Activated CD4-positive, alpha-beta T cell treated with anti-CD3 and anti-CD28 coated beads for 48 hours (primary cell): ENCODE data around the gene HPN.
"Not testable (repeated sequence)": the region's sequence is repeated elsewhere in the genome, so short reads cannot be mapped to it uniquely, and the experiment has no call there.

Experiments
- DNase-seq: peaks from one replicate; pipeline ENCODE4 v3.0.0-alpha.2; 2020

The HPN gene

DNA sequence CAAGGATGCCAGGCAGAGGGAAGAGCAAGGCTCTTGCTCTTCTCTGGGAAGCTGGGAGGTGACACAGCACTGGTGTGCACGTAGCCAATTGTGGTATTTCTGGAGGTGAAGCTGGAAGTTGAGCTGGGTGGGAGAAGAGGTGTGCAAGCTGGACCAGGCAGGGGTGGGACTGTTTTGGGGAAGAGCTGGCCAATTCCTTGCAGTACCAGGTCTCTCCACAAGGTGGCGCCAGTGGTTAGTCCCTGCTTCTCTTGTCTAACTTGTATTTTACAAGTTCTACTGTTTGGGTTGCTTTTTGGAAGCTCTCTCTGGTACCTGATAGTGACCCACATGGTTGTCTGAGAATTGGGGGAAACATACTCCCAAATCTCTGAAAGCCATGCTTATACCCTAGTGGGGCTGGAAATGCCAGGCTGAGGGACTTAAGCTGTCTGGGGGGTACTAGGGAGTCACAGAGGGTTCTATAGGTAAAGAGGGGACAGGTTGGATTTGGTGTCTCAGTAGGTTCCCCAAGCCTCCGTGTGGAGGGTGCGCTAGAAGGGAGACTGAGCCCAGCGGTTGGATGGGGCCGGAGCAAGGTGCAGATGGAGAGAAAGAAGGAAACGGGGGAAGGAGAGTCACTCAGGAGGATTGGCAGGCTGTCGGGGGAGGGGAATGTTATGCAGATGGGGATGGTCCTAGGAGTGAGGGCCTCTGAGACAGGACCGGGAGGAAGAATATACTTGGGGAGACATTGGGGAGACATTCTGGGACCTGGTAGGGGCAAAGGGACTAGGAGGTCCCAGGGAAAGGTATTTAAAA is 3.0 kb downstream of the HPN start:
- peak; percentile 78 for DNase-seq

DNA sequence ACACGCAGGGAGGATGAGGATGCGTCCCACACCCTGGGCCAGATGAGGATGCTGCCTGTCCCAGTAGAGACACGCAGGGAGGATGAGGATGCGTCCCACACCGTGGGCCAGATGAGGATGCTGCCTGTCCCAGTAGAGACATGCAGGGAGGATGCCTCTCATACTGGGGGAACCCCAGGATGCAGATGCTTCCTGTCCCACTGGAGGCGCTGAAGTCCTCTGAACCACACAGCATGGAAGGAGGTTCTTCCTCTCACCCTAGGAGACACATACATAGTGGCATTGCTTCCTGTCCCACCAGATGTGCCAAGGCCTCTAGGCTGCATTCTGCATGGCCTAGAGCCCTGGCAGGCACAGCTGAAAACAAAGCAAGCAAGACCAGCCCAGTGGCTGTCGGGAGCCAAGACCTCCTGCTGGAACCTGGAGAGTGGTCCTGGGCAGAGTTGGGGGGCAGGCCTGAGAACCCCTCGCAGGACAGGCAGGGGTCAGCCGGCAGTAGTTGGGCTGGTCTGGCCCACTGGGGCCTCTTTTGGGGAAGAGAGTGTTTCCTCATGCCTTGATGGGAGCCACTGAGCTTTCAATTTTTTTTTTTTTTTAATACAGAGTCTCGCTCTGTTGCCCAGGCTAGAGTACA is 4.3 kb downstream of the HPN start:
- DNase-seq, result peak; percentile 67

DNA sequence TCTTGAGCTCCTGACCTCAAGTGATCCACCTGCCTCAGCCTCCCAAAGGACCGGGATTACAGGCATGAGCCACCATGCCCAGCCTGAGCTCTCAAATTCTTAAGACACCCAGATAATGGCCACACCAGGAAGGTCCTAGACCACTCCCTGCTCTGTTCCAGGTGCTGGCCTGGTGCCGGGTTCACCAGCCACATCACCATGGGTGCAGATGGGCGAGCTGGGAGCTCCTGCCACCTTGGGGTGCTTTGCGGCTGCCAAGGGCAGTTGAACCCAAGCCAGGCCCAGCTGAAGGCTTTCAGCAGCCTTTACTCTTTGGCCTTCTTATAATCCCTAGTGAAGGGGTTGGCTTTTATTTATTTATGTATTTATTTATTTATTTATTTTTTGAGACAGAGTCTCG is 4.9 kb downstream of the HPN start:
- DNase-seq, result no peak

DNA sequence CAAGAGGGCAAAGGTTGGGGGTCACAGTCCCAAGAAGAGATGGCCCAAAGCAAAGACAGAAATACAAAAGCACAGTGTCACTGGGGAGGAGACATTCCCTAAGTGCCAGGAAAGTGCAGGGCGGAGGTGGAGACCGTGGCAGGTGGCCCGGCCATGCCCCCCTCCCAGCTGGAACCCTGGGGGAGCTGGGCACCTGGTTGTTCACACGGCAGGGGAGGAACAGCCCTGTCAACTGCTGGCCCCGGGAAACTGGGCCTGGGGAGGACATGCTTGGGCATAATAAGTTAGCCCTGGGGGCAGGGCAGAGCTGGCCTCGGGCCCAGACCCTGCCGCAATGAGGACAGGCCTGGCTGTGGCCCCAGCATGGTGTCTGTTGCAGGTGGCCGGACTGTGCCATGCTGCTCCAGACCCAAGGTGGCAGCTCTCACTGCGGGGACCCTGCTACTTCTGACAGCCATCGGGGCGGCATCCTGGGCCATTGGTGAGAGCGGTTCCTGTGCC is 7.4 kb downstream of the HPN start:
- no peak for DNase-seq

DNA sequence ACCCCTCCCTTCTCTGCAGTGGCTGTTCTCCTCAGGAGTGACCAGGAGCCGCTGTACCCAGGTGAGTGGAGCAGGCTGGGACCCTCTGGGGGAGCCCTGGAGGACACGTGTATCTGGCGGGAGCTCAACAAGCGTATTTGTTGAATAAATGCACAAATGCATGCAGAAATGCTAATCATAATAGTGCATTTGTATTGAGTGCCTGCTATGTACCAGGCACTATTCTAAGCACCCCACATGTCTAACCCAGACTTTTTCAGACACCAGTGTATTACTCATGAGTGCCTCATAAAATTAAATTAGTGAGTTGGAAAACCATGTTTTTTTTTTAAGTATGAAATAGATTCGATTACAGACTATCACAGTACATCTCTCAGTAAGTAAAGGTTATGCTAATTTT is 7.9 kb downstream of the HPN start:
- DNase-seq, result no peak

DNA sequence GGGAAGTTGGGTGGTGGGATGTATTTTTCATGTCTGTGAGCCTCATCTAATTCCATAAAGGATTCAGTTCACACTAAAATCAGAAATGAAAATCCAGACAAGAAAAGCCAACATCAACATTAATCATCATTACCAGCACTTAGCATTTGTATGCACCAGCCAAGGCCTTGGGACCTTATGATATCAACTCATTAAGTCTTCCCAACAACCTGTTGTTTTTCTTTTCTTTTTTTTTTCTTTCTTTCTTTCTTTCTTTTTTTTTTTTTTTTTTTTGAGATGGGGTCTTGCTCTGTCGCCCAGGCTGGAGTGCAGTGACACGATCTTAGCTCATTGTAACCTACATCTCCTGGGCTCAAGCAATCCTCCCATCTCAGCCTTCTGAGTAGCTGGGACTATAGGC is 9.1 kb downstream of the HPN start:
- DNase-seq, result not testable (repeated sequence)

DNA sequence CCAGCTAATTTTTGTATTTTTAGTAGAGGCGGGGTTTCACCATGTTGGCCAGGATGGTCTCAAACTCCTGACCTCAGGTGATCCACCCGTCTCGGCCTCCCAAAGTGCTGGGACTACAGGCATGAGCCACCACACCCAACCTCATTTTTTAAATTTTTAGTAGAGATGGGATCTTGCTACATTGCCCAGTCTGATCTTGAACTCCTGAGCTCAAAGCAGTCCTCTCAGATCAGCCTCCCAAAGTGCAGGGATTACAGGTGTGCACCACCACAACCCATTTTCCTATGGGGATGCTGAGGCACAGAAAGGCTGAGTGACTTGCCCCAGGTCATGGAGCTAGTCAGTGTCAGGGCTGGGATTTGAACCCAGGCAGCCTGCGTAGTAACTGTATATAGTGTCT is 9.7 kb downstream of the HPN start:
- DNase-seq, result not testable (repeated sequence)

DNA sequence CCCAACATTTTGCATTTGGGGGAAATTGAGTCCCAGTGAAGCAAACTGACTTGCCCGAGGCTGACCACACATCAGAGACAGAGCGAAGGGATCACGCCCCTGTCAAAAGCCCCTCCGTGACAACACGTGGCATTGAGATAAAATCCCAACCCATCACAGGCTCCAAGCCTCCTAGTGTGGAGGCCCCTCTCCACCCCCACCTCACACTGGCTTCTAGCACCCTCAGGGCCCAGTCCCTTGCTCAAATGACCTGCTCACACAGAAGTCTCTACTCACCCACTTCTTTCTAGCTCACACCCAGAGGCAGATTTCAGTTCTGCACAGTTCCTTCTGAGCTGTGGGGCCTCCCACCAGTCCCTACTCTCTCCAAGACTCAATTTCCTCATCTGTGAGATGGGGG is 10.3 kb downstream of the HPN start:
- no peak for DNase-seq

DNA sequence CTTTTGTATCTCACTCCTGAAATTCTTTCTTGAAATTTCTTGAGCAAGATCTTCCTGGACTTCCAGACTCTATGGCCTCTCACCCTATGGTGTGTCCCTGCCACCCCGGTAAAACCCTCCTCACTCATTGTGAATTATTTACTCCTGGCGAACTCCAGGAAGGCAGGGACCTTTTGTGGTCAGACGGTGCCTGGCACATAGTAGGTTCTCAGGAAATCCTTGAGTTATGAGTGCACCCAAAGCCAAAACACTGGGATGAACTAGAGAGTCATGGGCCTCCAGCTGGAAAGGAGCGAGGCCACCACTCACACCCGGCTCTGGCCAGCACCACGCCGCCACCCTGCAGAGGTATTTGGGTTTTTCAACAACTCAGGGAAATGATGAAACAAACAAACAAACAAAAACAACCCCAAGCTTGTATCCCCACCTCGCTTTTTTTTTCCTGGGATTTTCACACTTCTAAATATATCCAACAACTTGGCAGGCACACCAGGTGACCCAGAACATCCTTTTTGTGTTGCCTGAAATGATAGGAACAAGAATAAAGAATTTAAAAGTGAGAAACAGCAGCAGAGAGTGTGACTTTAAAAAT is 11.2 kb downstream of the HPN start:
- no peak for DNase-seq

DNA sequence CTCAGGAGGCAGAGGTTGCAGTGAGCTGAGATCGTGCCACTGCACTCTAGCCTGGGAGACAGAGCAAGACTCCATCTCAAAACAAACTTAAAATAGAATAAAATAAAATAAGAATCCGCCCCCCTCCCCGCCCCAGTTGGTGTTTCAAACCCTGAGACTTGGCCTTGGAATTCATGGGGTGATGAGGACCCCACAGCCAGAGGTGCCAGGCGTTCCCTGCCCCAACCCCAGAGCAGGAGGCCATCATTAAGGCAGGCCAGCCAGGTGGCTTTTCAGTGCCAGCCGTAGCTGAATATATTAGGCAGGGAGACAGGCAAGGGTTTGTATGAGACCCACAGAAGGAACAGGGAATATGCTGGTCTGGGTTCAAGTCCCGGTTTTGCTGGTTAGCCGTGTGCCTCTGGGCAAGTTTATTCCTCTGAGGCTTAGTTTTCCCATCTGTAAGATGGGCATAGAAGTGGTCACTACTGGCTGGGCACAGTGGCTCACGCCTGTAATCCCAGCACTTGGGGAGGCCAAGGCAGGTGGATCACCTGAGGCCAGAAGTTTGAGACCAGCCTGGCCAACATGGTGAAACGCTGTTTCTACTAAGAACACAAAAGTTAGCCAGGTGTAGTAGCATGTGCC is 12.3 kb downstream of the HPN start:
- DNase-seq, result no peak

DNA sequence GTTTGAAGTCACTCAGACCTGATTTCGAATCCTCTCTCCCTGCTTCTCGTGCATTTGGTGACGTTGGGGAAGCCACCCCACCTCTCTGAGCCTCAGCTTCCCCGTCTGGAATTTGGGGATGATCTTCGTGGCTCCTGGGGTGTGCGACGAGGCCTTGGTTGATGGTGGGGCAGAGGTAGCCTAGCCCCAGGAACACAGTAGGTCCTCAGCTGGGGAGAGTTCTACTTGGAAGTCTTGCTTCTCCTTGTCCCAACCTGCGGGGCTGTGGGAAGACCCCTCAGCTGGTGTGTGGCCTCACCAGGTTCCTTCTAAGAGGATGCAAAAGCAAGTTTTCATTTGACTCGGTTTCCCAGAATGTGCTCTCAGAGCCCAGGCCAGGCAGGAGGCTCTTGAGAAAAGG is 13.1 kb downstream of the HPN start:
- DNase-seq, result no peak

DNA sequence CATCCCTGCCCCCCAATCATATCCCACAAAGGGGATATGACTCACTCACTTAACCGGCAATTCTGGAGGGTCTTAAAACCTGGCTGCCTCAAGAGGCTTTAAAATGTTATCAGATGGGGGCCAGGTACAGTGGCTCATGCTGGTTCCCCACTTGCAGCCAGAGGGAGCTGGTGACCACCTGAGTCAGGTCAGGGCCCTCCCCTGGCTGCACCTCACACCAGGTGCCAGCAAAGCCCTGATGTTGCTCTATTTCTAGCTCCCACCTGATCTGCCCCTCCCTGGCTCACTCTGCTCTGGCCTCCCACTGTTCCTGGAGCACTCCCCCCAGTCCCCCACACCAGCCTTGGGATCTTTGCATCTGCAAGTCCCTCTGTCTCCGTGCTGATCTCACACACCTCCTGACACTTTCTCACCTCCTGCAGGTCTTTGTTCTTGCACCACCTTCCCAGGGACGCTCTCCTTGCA is 14.2 kb downstream of the HPN start:
- no peak for DNase-seq

DNA sequence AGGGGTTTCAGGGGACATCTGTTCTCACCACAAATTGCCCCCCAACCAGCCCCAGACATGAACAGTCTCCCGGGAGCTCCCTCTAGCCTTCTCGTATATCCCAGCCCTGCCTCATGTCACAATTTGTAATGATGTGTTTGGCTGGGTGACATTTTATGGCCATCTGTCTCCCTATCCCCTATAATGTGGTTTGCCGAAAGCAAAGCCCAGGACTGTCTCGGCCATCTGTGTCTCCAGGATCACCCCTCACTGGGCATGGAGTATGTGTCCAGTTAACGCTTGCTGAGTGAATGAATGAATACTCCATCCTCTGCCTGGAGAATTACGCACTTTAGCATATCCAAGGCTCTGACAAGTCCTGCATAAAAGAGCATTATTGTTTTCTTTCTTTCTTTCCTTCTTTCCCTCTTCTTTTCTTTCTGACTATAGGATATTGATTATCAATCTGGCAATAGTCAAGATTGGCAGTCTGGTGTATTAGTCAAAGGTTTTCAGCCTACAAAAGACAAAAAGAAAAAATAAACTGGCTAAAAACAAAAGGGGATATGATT is 15.1 kb downstream of the HPN start:
- DNase-seq, result no peak

DNA sequence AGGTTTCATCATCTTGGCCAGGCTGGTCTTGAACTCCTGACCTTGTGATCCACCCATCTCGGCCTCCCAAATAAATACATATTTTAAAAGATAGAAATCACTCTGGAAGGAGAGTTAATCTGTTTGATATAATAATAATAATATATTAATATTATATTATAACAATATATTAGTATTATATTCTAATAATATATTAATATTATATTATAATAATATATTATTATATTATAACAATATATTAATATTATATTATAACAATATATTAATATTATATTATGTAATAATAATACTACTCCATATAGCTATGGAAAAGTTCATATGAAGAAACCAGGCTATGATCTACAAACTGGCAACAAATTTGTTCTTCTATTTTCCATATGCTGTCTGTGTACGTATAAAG is 16.8 kb downstream of the HPN start:
- DNase-seq, result no peak

DNA sequence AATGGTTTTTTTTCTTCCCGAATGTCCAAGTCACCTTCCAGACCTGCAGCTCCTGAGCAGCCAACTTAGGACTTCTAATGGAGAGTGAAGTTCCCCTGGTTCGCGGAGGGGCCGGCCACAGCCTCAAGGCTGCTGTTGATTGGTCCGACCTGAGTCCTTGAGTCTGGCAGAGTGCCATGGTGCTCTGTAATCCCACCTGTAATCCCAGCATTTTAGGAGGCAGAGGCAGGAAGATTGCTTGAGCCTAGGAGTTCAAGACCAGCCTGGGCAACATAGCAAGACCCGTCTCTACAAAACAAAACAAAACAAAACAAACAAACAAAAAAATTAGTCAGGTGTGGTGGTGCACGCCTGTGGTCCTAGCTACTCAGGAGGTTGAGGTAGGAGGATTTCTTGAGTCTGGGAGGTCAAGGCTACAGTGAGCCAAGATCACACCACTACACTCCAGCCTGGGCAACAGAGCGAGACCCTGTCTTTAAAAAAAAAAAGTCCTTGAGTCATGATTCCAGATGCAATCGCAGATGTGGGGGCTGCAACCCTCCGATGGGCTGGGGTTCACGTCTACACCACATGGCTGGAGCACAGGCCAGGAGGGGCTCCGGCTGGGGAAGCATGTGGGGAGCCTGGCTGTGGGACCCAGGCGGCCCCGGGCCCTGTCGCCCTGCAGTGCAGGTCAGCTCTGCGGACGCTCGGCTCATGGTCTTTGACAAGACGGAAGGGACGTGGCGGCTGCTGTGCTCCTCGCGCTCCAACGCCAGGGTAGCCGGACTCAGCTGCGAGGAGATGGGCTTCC is 17.7 kb downstream of the HPN start:
- DNase-seq, result no peak

DNA sequence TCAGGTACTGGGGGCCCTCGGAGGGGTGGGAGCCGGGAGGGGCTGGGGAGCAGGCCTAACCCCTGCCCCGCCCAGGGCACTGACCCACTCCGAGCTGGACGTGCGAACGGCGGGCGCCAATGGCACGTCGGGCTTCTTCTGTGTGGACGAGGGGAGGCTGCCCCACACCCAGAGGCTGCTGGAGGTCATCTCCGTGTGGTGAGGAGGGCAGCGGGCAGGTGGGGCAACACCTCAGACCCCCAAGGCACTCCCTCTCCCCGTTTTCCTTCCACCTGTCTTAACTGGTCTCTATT is 18.2 kb downstream of the HPN start:
- no peak for DNase-seq

DNA sequence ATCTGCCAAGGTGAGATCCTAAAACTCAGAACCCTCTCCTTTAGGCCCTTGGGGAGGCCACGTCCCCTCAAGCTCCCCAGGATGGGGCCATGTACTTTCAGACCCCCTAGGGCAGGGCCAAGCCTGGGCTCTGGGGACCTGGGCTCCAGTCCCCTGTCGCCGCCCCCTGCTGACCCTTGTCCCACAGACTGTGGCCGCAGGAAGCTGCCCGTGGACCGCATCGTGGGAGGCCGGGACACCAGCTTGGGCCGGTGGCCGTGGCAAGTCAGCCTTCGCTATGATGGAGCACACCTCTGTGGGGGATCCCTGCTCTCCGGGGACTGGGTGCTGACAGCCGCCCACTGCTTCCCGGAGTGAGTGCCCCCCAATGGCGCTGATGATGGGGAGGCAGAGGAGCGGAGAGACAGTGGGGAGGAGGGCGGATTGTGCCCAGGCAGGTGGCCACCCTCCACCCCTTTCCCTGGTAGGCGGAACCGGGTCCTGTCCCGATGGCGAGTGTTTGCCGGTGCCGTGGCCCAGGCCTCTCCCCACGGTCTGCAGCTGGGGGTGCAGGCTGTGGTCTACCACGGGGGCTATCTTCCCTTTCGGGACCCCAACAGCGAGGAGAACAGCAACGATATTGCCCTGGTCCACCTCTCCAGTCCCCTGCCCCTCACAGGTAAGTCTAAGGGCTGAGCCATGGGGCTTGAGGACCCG is 18.8 kb downstream of the HPN start:
- no peak for DNase-seq

DNA sequence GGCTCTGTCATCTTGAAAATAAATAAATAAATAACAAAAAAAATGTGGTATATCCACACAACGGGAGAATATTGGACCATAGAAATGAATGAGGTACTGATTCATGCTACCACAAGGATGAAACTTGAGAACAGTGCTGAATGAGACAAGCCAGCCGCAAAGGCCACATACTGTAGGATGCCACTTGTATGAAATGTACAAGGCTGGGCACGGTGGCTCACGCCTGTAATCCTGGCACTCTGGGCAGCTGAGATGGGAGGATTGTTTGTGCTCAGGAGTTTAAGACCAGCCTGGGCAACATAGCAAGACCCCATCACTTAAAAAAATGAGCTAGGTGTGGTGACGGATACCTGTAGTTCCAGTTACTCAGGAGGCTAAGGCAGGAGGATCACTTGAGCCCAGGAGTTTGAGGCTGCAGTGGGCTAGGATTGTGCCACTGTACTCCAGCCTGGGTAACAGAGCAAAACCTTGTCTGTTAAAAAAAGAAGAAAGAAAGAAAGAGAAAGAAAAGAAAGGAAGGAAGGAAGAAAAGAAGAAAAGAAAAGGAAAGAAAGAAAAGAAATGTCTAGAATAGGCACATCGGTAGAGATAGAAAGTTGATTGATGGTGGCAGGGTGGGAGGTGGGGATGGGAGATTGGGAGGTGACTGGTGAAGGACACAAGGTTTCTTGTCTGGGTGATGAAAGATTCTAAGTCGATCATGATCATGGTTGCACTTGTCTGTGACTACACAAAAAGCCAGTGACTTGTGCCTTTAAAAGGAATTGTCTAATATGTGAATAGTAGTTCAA is 20.3 kb downstream of the HPN start:
- no peak for DNase-seq

DNA sequence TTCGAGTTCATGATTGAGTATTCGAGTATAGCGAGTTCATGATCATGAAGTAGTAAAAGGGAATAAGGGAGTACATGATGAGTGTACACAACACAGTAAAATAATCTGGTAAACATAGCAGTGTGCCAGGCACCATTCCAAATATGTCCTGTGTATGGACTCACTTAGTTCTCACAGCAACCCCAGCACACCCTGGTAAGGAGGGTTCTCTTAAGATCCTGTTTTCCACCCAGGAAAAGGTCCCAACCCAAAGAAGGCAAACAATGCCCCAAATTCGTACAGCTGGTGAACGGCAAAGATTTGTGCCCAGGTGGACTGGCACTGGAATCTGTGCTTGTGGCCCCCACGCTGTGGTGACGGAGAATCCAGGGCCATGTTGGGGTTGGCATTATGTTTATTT is 21.4 kb downstream of the HPN start:
- no peak for DNase-seq

DNA sequence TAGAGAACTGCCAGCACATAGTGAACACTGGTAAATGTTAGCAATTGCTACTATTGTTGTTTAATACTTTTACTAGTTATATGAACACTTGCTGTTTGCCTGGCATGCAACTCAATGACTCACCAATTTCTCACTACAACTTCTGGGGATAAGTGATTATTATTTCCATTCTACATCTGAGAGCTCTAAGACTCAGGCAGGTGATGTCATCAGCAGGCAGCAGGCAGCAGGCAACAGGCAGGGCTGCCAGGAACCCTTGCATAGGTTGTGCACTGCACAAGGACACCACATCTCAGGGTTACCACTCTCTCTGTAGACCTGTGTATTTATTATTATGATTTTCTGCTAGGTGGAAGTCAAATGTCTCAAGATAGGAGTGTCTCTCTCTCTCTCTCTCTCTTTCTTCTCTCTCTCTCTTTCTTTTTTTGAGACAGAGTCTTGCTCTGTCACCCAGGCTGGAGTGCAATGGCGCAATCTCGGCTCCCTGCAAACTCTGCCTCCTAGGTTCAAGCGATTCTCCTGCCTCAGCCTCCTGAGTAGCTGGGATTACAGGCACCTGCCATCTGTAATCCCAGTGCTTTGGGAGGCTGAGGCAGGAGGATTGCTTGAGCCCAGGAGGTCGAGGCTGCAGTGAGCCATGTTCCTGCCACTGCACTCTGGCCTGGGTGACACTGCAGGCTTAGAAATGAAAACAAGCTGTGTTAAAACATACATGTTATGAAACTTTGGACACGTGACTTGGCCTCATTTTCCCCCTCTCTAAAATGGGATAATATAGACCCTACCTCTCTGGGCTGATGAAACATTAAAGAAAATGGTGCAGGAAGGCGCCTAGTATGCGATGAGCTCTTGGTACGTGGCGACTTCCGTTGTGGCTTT is 22.7 kb downstream of the HPN start:
- DNase-seq, result peak; percentile 55
